Mesothelial cell of epicardium (in vitro differentiated cells): ENCODE measurements around the gene INPP4B. TPM values are rescaled to one million over a fixed set of nuclear protein-coding genes. Genes with fewer than 3 reads are reported as not detected.
A peak's percentile ranks its signal among the peaks of the same experiment; 100 is the strongest.

Experiments
- DNase-seq, 2 experiments: peaks; one replicate each; pipeline ENCODE4 v3.0.0; 2021; ENCODE audit warnings: low spot score in 2 of 2; ENCODE audit not compliant: unreplicated experiment in 2 of 2
- H3K27ac Mint-ChIP-seq: 2 replicates; pipeline ENCODE4 v1.8.0; 2021; ENCODE audit warnings: mixed read lengths
- H3K27me3 Mint-ChIP-seq: 2 replicates; pipeline ENCODE4 v1.8.0; 2021; ENCODE audit warnings: low read depth, mixed read lengths
- H3K36me3 Mint-ChIP-seq: 2 replicates; pipeline ENCODE4 v1.8.0; 2021; ENCODE audit warnings: mixed read lengths
- H3K4me1 Mint-ChIP-seq: 2 replicates; pipeline ENCODE4 v1.8.0; 2021; ENCODE audit warnings: mixed read lengths
- H3K4me3 Mint-ChIP-seq: 2 replicates; pipeline ENCODE4 v1.8.0; 2021; ENCODE audit warnings: mild to moderate bottlenecking, moderate library complexity, mixed read lengths
- H3K9me3 Mint-ChIP-seq: 2 replicates; pipeline ENCODE4 v1.8.0; 2021; ENCODE audit warnings: mixed read lengths
- total RNA-seq: library from RNA; stranded (reverse); gene quantifications from 3 replicates; pipeline ENCODE4 v1.2.1, GENCODE V29; 2021
- TF ChIP-seq, protein P1 (sequence below): fragments of 200-600 bp; sonication (generic); IDR thresholded peaks from one replicate; pipeline ENCODE4 v1.5.0; 2021; ENCODE audit warnings: antibody characterized with exemption; ENCODE audit not compliant: unreplicated experiment

INPP4B gene
- total RNA-seq, 1 donor from 2014 or later, result 35.4 TPM

DNA sequence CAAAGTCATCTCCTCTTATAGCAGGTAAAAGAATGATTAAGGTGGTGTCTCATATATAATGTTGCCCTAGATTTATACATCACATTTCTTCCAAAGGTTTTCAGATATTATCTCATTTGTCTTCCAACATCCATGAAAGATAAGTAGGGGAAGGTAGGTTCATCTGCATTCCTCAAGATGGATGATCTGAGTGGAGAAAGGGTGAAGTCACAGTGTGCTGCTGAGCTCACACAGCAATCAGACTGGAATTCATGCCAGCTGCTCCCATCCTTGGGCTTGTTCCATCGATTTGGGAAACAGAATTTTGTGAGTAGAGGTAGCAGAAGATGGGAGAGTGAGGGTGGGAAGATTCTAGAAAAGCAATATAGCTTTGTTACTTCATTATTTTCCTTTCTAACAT lies 482.4 kb downstream of the INPP4B start:
- TF ChIP-seq, protein P1, sequence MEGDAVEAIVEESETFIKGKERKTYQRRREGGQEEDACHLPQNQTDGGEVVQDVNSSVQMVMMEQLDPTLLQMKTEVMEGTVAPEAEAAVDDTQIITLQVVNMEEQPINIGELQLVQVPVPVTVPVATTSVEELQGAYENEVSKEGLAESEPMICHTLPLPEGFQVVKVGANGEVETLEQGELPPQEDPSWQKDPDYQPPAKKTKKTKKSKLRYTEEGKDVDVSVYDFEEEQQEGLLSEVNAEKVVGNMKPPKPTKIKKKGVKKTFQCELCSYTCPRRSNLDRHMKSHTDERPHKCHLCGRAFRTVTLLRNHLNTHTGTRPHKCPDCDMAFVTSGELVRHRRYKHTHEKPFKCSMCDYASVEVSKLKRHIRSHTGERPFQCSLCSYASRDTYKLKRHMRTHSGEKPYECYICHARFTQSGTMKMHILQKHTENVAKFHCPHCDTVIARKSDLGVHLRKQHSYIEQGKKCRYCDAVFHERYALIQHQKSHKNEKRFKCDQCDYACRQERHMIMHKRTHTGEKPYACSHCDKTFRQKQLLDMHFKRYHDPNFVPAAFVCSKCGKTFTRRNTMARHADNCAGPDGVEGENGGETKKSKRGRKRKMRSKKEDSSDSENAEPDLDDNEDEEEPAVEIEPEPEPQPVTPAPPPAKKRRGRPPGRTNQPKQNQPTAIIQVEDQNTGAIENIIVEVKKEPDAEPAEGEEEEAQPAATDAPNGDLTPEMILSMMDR, result no peak
- peaks cover 10% of the 10 kb centered on the region for H3K36me3 Mint-ChIP-seq
- H3K9me3 Mint-ChIP-seq, result peaks cover 10% of the 10 kb centered on the region
- no peak overlapping the region for H3K27ac Mint-ChIP-seq
- H3K4me1 Mint-ChIP-seq, result peaks cover 37% of the 10 kb centered on the region
- no peaks in the 10 kb centered on the region for H3K27me3 Mint-ChIP-seq
- no peak for DNase-seq
- no peak overlapping the region for H3K4me3 Mint-ChIP-seq

DNA sequence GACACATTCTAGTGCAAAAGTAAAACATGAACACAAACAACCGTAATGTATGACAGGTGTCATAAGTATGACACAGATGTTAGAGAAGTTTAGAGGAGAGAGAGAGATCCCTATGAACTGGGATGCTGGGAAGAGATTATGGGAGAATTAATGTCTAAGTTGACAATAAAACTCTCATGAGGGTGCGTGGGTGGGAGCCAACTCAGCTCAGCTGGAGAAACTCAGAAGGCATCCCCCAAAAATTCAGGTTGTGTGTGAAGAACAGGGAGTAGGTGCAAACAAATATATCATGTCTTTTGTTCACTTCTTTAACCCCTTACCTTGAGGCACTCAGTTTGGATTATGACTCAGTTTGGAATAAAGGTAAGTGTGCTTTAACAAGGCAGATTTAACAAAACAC lies 484.1 kb downstream of the INPP4B start:
- TF ChIP-seq, protein P1, result no peak
- no peak for DNase-seq
- Mint-ChIP-seq H3K4me1 (peaks cover 37% of the 10 kb centered on the region), H3K27ac (no peak overlapping the region), H3K9me3 (peaks cover 9% of the 10 kb centered on the region), H3K36me3 (peaks cover 8% of the 10 kb centered on the region), H3K4me3 (no peak overlapping the region), H3K27me3 (no peaks in the 10 kb centered on the region)

DNA sequence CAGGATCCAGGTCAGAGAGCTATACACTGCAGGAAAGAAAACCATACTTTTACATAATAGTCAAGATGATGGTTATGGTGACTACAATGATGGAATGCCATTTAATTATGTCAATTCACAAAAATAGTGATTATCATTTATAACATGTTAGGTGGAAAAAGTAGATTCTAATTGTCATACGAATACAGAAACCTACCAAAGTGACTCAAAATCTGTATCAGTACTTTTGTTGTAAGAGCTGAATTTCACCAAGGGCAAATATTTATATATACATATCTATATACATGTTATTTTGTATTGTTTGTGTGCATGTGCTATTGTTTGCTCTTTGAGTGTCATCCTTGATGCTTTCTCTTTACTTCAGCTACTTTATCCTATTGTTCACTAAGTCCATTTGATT lies 485.4 kb downstream of the INPP4B start:
- Mint-ChIP-seq H3K36me3 (peaks cover 8% of the 10 kb centered on the region), H3K27ac (no peak overlapping the region), H3K9me3 (peaks cover 9% of the 10 kb centered on the region), H3K4me1 (peaks cover 40% of the 10 kb centered on the region), H3K4me3 (no peak overlapping the region), H3K27me3 (no peaks in the 10 kb centered on the region)
- DNase-seq, result no peak
- TF ChIP-seq, protein P1, result no peak

DNA sequence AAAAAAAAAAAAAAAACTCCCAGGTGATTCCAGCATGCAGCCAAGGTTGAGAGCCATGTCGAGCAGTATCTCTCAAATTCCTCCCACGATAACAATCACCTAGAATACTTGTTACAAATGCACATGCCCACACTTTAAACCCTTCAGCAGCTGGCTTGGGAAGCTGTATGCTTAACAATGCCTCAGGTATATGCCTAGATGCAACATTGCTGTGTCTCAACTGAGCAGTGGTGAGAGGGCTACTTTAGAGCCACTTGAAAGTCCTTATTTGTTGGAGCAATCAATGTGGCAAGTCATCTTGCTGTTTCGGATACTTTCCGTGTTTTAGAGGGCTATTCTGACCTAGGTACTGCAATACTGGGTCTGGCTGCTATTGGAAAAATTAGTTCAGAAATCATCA lies 487.4 kb downstream of the INPP4B start:
- Mint-ChIP-seq H3K27ac (no peak overlapping the region), H3K36me3 (peaks cover 8% of the 10 kb centered on the region), H3K9me3 (peaks cover 9% of the 10 kb centered on the region), H3K27me3 (no peaks in the 10 kb centered on the region), H3K4me1 (peaks cover 41% of the 10 kb centered on the region), H3K4me3 (no peak overlapping the region)
- TF ChIP-seq, protein P1, result no peak
- no peak for DNase-seq

DNA sequence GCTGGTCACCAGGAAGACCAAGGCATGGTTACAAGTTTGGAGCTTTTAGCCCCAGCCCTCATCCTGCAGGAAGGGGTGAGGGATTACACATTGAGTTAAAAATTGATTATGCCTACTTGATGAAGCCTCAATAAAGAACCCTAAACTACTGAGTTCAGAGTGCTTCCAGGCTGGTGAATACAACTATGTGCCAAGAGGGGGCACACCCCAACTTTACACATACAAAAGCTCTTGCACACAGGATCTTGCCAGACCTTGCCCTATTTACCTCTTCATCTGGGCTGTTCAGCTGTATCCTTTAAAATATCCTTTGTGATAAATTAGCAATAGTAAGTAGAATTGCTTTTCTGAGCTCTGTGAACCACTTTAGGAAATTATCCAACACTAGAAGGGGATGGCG lies 489.3 kb downstream of the INPP4B start:
- H3K27ac Mint-ChIP-seq, result peak overlapping the region; percentile 83
- DNase-seq, result no peak
- H3K27me3 Mint-ChIP-seq, result no peaks in the 10 kb centered on the region

More for the DNA sequence above, 489.3 kb downstream of the INPP4B start:
- Mint-ChIP-seq H3K36me3 (peaks cover under 1% of the 10 kb centered on the region), H3K4me1 (peaks cover 52% of the 10 kb centered on the region), H3K9me3 (peaks cover 2% of the 10 kb centered on the region), H3K4me3 (no peak overlapping the region)
- TF ChIP-seq, protein P1, result no peak
